GM19240 (cell line): Measurements from ENCODE around the gene TBXA2R.
"Not testable (repeated sequence)": the region's sequence is repeated elsewhere in the genome, so short reads cannot be mapped to it uniquely, and the experiment has no call there.

Experiments
- DNase-seq: peaks from one replicate; pipeline ENCODE4 v3.0.0; 2011; ENCODE audit warnings: low spot score; ENCODE audit not compliant: insufficient read length

Gene TBXA2R

GRCh38 chr19:3639479-3639878, 32.8 kb upstream of the TBXA2R start:
- no peak for DNase-seq

GRCh38 chr19:3638208-3639193, 31.8 kb upstream of the TBXA2R start:
- DNase-seq, result no peak

GRCh38 chr19:3637621-3638020, 30.9 kb upstream of the TBXA2R start:
- DNase-seq, result no peak

- no peak for DNase-seq
These were observed 30.3 kb upstream of the TBXA2R start for GRCh38 chr19:3636962-3637361.

- DNase-seq, result no peak
These were observed 29.8 kb upstream of the TBXA2R start for GRCh38 chr19:3636506-3636905.

GRCh38 chr19:3634496-3635045, 27.9 kb upstream of the TBXA2R start:
- DNase-seq, result no peak

- DNase-seq, result no peak
These were observed 26.9 kb upstream of the TBXA2R start for GRCh38 chr19:3633559-3633988.

- DNase-seq, result no peak
These were observed 26.3 kb upstream of the TBXA2R start for GRCh38 chr19:3632739-3633558.

GRCh38 chr19:3632098-3632497, 25.4 kb upstream of the TBXA2R start:
- no peak for DNase-seq

- DNase-seq, result no peak
These were observed 24.6 kb upstream of the TBXA2R start for GRCh38 chr19:3631053-3631861.

- not testable (repeated sequence) for DNase-seq
These were observed 22.1 kb upstream of the TBXA2R start for GRCh38 chr19:3628766-3629165.

- no peak for DNase-seq
These were observed 20.7 kb upstream of the TBXA2R start for GRCh38 chr19:3627351-3627723.

- peak; percentile 100 for DNase-seq
These were observed 20.0 kb upstream of the TBXA2R start, which contains the start of gene CACTIN for GRCh38 chr19:3626473-3627350. TSS of gene CACTIN (minus strand) at chr19:3626790. CDS start at chr19:3626762, 28 bp downstream.

- no peak for DNase-seq
These were observed 19.4 kb upstream of the TBXA2R start for GRCh38 chr19:3625996-3626472.

GRCh38 chr19:3623716-3624115, 17.0 kb upstream of the TBXA2R start:
- no peak for DNase-seq

- DNase-seq, result no peak
These were observed 15.5 kb upstream of the TBXA2R start for GRCh38 chr19:3622224-3622623.

GRCh38 chr19:3621689-3622088, 15.0 kb upstream of the TBXA2R start:
- DNase-seq, result no peak

GRCh38 chr19:3620817-3621547, 14.3 kb upstream of the TBXA2R start:
- no peak for DNase-seq

GRCh38 chr19:3620145-3620816, 13.6 kb upstream of the TBXA2R start:
- DNase-seq, result no peak
